A673 (cell line): ENCODE measurements around the gene SOST.

ENCODE experiments used
- CTCF ChIP-seq: fragments of 300-800, 200-600 bp; sonication (generic); conservative IDR thresholded peaks from 2 replicates; pipeline ENCODE4 v1.5.1; 2017; ENCODE audit warnings: low read depth, mild to moderate bottlenecking, antibody characterized with exemption, low read length, moderate library complexity, mixed read lengths
- EZH2 ChIP-seq: fragments of 200-600 bp; sonication (generic); IDR thresholded peaks from 2 replicates; pipeline ENCODE4 v1.6.1; 2017; ENCODE audit warnings: borderline replicate concordance, low read depth, mild to moderate bottlenecking, mixed read lengths, antibody characterized with exemption, low read length; ENCODE audit not compliant: poor library complexity, severe bottlenecking

GRCh38 chr17:43782913-43783680 lies 24.5 kb upstream of the SOST start:
- TF ChIP-seq CTCF (no peak), EZH2 (no peak)
